ENCODE measurements around the gene INSIG1.

GRCh38 chr7:155267023-155267422 is 30.7 kb upstream of the INSIG1 start:
- TF ChIP-seq CTCF (conservative IDR thresholded peaks at IDR 0.05 in 1 of 2, IDR thresholded peaks at IDR 0.05 in 1 of 2; ENCODE audit: extremely low read depth in 1 of 2, insufficient read depth in 1 of 2, low read depth in 1 of 2, low read length in 2 of 2), result no peak
- no peak for TF ChIP-seq EZH2 (IDR thresholded peaks at IDR 0.05; ENCODE audit: borderline replicate concordance, low read length)

Data from mammary epithelial cell (primary cell).